Smooth muscle cell (in vitro differentiated cells): ENCODE results near the gene PTGER3. TPM values are rescaled to one million over a fixed set of nuclear protein-coding genes. Genes with fewer than 3 reads are reported as not detected.

Experiments
- DNase-seq: peaks from one replicate; lab custom pipeline; 2025; ENCODE audit not compliant: unreplicated experiment; lab: John Stamatoyannopoulos, UW
- H2AFZ ChIP-seq: fragments of 200-600 bp; sonication (generic); 2 replicates; pipeline ENCODE4 v1.6.0; 2016; ENCODE audit warnings: antibody characterized with exemption, low read depth, mild to moderate bottlenecking
- H3F3A ChIP-seq: fragments of 200-600 bp; sonication (generic); 2 replicates; pipeline ENCODE4 v1.6.0; 2017; ENCODE audit warnings: antibody characterized with exemption, low read depth
- H3K27ac ChIP-seq: fragments of 200-600 bp; sonication (generic); 2 replicates; pipeline ENCODE4 v1.5.1; 2016; ENCODE audit warnings: low read depth, mild to moderate bottlenecking
- H3K27me3 ChIP-seq: fragments of 200-600 bp; sonication (generic); 2 replicates; pipeline ENCODE4 v1.6.1; 2016; ENCODE audit warnings: low read depth, mild to moderate bottlenecking
- H3K36me3 ChIP-seq: fragments of 200-600 bp; sonication (generic); 2 replicates; pipeline ENCODE4 v1.5.1; 2016; ENCODE audit warnings: low read depth
- H3K4me1 ChIP-seq: fragments of 200-600 bp; sonication (generic); 2 replicates; pipeline ENCODE4 v1.5.1; 2016; ENCODE audit warnings: low read depth
- H3K4me2 ChIP-seq: fragments of 200-600 bp; sonication (generic); 2 replicates; pipeline ENCODE4 v1.6.0; 2016; ENCODE audit warnings: mild to moderate bottlenecking
- H3K4me3 ChIP-seq: fragments of 200-600 bp; sonication (generic); 2 replicates; pipeline ENCODE4 v1.5.1; 2016; ENCODE audit warnings: mild to moderate bottlenecking
- H3K79me2 ChIP-seq: fragments of 200-600 bp; sonication (generic); 2 replicates; pipeline ENCODE4 v1.6.0; 2016; ENCODE audit warnings: low read depth, mild to moderate bottlenecking
- H3K9ac ChIP-seq: fragments of 200-600 bp; sonication (generic); 2 replicates; pipeline ENCODE4 v1.6.0; 2016; ENCODE audit warnings: low read depth
- H3K9me3 ChIP-seq: fragments of 200-600 bp; sonication (generic); replicated peaks from 2 replicates; pipeline ENCODE4 v1.5.1; 2016; ENCODE audit warnings: low read depth
- H4K20me1 ChIP-seq: fragments of 200-600 bp; sonication (generic); 2 replicates; pipeline ENCODE4 v1.6.0; 2016; ENCODE audit warnings: low read depth
- CTCF ChIP-seq: fragments of 200-600 bp; sonication (generic); IDR thresholded peaks from 2 replicates; pipeline ENCODE4 v1.5.1; 2017; ENCODE audit warnings: borderline replicate concordance, mild to moderate bottlenecking, antibody characterized with exemption; ENCODE audit not compliant: insufficient read depth, poor library complexity, severe bottlenecking
- WGBS: methylation state at CpG from one replicate; pipeline ENCODE4 v1.1.7; 2016; ENCODE audit warnings: low lambda C conversion rate; 5-methylcytosine and 5-hydroxymethylcytosine counted together
- microRNA counts: library from miRNA; unstranded; fragments of <30 nt; microRNA quantifications from one replicate; lab custom pipeline; 2016
- microRNA-seq: library from miRNA; unstranded; fragments of <30 nt; microRNA quantifications from one replicate; pipeline ENCODE4, GENCODE V29; 2016; ENCODE audit warnings: borderline number of aligned reads
- polyA plus RNA-seq: library from polyadenylated mRNA; unstranded; fragments of >200 nt; fragmentation: Nextera tagmentation; extraction: Ambion mirVana; gene quantifications from 2 replicates; pipeline ENCODE4 v1.2.1, GENCODE V29; 2016
- small RNA-seq: library from RNA; depleted of rRNA; stranded (forward); fragments of <200 nt; gene quantifications from one replicate; pipeline ENCODE3, GENCODE V24; 2014
- total RNA-seq: library from RNA; depleted of rRNA; stranded (reverse); fragments of >200 nt; gene quantifications from 2 replicates; pipeline ENCODE4 v1.2.3, GENCODE V29; 2014

Gene PTGER3
- total and polyA plus RNA-seq, 2 experiments from 2014 or later: 0.37 to 2.7 TPM

GRCh38 chr1:70934194-70934961 is 113.2 kb downstream of the PTGER3 start:
- Histone ChIP-seq H2AFZ (no peak overlapping the region), H4K20me1 (no peaks in the 10 kb centered on the region), H3F3A (no peaks in the 10 kb centered on the region), H3K9me3 (no peaks in the 10 kb centered on the region), H3K4me1 (no peaks in the 10 kb centered on the region), H3K9ac (no peak overlapping the region), H3K27ac (no peak overlapping the region), H3K36me3 (no peaks in the 10 kb centered on the region), H3K4me2 (no peak overlapping the region), H3K79me2 (no peaks in the 10 kb centered on the region), H3K4me3 (no peak overlapping the region), H3K27me3 (no peaks in the 10 kb centered on the region)
- TF ChIP-seq CTCF: no peak
- no peak for DNase-seq
- WGBS: 87% methylated on average over 5 of the region's 5 CpGs

GRCh38 chr1:70930062-70930461 is 117.6 kb downstream of the PTGER3 start:
- Histone ChIP-seq H3K79me2 (no peaks in the 10 kb centered on the region), H3K4me1 (no peaks in the 10 kb centered on the region), H2AFZ (no peak overlapping the region), H3K4me2 (no peak overlapping the region), H3K4me3 (no peak overlapping the region), H3K9ac (no peak overlapping the region), H3F3A (no peaks in the 10 kb centered on the region), H3K27me3 (no peaks in the 10 kb centered on the region), H4K20me1 (no peaks in the 10 kb centered on the region), H3K27ac (no peak overlapping the region), H3K9me3 (no peaks in the 10 kb centered on the region), H3K36me3 (no peaks in the 10 kb centered on the region)
- WGBS: 67% methylated on average over 1 of the region's 1 CpG
- TF ChIP-seq CTCF: no peak
- no peak for DNase-seq

- H3K27ac ChIP-seq: no peak overlapping the region
- 53% methylated on average over 2 of the region's 2 CpGs for WGBS
- no peaks in the 10 kb centered on the region for H3F3A ChIP-seq
- H2AFZ ChIP-seq: no peak overlapping the region
- H3K9me3 ChIP-seq: peaks cover 11% of the 10 kb centered on the region
- H3K4me1 ChIP-seq: no peaks in the 10 kb centered on the region
- H4K20me1 ChIP-seq: no peaks in the 10 kb centered on the region
- no peaks in the 10 kb centered on the region for H3K36me3 ChIP-seq
- H3K4me3 ChIP-seq: no peak overlapping the region
- H3K9ac ChIP-seq: no peak overlapping the region
- TF ChIP-seq CTCF: no peak
- H3K4me2 ChIP-seq: no peak overlapping the region
- DNase-seq: no peak
- H3K27me3 ChIP-seq: no peaks in the 10 kb centered on the region
- H3K79me2 ChIP-seq: no peaks in the 10 kb centered on the region
These were observed 125.4 kb downstream of the PTGER3 start for GRCh38 chr1:70922196-70922595.

MicroRNAs encoded within 50 kb of the gene (microRNA counts, 767-probe panel; counts per million panel counts)
- 183 counts per million for microRNA hsa-miR-186-5p (lab: Ali Mortazavi, UCI)

Small RNA genes lying within 50 kb of the gene (microRNA-seq; reads per million reads assigned to microRNA genes)
- gene MIR186: 481 reads per million, percentile 74 among the genes with 10 or more reads in this experiment

Small RNA genes lying within 50 kb of the gene (small RNA-seq; reads per million reads assigned to genes)
- 226 reads per million, percentile 99 among the genes with 10 or more reads in this experiment for gene MIR186

Other genes starting within 250 kb of the PTGER3 start
- 76.1 and 77.0 TPM in 2 replicates for gene ZRANB2, start 33.2 kb upstream of the PTGER3 start, total RNA-seq
- 45.5 and 62.8 TPM in 2 replicates for gene ZRANB2, start 33.2 kb upstream of the PTGER3 start, polyA plus RNA-seq